Subcutaneous adipose tissue (tissue), 4 donors: ENCODE measurements around the gene RESP18. TPM values are rescaled to one million over a fixed set of nuclear protein-coding genes. Genes with fewer than 3 reads are reported as not detected.

Experiments used
- CTCF ChIP-seq: fragments of 450-650 bp; IDR thresholded peaks from one replicate; pipeline ENCODE4 v1.5.1; 2016; ENCODE audit warnings: low read depth, mild to moderate bottlenecking, control low read depth, antibody characterized with exemption, moderate library complexity
- total RNA-seq, 4 donors: library from RNA; depleted of rRNA; stranded (reverse); fragments of >200 nt; gene quantifications; one replicate each; pipeline ENCODE4 v1.1.0, GENCODE V29; 2016

The RESP18 gene
- total RNA-seq, 4 donors from 2014 or later, result not detected

DNA sequence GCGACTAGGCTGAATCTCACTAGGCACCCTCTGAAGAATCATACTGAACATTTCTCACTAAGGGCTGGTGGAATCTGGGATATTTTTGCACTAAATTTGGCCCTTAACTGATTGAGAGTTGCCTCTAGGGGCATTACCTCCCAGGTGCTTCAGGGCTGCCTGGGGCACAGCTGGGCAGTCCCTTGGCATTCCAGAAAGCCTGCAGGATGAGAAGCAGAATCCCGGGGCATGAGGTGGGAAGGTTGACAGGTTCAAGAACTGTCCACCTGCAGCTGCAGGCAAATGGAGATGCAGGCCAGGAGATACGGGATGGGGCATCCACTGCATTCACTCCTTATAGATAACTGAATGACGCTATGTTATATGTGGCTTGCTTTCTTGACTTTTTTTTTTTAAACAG is 7.4 kb downstream of the RESP18 start:
- no peak for TF ChIP-seq CTCF

GRCh38 chr2:219323434-219323833 is 9.1 kb downstream of the RESP18 start:
- no peak for TF ChIP-seq CTCF

- no peak for TF ChIP-seq CTCF
These were observed 17.6 kb downstream of the RESP18 start for GRCh38 chr2:219314804-219315468.

DNA sequence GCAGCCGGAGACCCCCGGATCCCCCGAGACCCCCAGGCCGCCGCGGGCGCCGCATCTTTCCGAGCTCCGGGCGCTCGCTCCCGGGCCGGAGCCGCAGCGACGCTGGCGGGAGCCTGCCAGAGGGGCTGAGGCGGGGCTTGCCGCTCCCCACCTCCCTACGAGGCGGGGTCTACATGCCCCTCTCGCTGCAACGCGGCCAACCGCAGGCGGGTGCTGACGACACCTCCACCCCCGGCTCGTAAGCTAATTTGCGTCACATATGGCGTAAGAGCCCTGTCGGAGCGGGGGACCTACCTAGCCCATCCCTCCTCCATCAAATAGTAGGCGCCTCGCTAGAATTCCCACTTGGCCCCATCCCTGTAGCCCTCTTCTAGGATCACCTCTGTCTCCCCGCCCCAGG is 23.3 kb downstream of the RESP18 start, which contains the start of gene PTPRN:
Gene PTPRN (minus strand): TSS at position 124 of the 400 bp plus-strand sequence. CDS start 69 bp downstream, at position 55.
- TF ChIP-seq CTCF, result no peak

GRCh38 chr2:219308142-219309101 is 24.1 kb downstream of the RESP18 start:
- TF ChIP-seq CTCF, result no peak

GRCh38 chr2:219306047-219306446 is 26.5 kb downstream of the RESP18 start:
- TF ChIP-seq CTCF, result no peak

GRCh38 chr2:219304223-219304622 is 28.3 kb downstream of the RESP18 start:
- TF ChIP-seq CTCF, result no peak
